ENCODE measurements around the gene OR1I1.
"Not testable (repeated sequence)": the region's sequence is repeated elsewhere in the genome, so short reads cannot be mapped to it uniquely, and the experiment has no call there.

OR1I1 gene

DNA sequence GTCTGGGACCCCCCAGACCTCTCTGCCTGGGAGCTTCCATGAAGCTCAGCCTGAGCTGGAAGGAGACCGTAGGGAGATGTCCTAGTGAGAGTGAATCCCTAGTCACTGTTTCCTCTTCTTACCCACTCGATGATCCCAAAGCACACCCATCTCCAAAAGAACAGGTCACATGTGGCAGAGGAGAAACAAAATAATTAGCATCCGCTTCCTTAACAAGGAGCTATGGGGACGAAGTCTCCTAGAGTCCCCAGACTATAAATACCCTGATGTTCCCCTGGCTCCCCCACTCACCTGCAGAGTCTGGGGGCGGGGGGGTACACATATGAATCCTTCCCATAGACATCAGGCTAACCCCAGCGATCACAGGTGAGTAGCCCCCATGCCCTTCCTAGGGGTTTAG lies at the start of gene OR1I1:
OR1I1 (plus strand) TSS at position 301 of the 400 bp plus-strand sequence. CDS start 4,855 bp downstream, outside the sequence.
- DNase-seq (ENCODE audit: low read depth, low spot score): no peak

- no peak for DNase-seq (ENCODE audit: low read depth, low spot score)
These were observed 46.2 kb upstream of the OR1I1 start for GRCh38 chr19:15035795-15036311.

GRCh38 chr19:15037586-15037985 lies 44.4 kb upstream of the OR1I1 start:
- no peak for DNase-seq (ENCODE audit: low read depth, low spot score)

DNA sequence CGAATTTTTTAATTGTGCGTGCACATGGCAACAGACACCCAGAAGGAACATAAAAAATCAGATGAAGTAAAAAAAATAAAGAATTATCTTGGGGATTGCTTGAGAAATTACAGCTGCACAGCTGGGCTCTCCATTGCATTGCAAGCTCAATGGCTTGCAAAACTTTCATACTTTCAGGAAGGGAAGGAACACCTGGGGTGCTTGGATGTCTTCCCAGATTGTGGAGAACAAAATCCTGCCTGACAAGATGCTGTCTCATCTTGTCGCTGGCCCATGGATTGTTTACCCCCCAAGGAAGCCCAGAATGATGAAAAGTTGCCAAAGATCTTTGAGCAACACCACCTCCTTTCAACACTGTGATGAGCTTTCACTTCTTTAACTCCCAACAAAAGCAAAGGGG lies 43.7 kb upstream of the OR1I1 start:
- peak; percentile 34 for DNase-seq (ENCODE audit: low read depth, low spot score)

DNA sequence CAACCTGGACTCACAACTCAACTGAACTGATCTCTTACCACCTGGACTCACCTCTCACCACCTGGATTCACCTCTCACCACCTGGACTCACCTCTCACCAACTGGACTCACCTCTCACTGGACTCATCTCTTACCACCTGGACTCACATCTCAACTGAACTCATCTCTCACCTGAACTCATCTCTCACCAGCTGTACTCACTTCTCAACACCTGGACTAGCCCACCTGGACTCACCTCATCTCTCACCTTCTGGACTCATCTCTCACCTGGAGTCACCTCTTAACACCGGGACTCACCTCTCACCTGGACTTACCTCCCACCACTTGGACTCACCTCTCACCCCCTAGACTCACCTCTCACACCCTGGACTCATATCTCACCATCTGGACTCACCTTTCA lies 40.0 kb upstream of the OR1I1 start:
- no peak for DNase-seq (ENCODE audit: low read depth, low spot score)

- no peak for DNase-seq (ENCODE audit: low read depth, low spot score)
These were observed 39.2 kb upstream of the OR1I1 start for GRCh38 chr19:15042826-15043225.

- DNase-seq (ENCODE audit: low read depth, low spot score): no peak
These were observed 36.5 kb upstream of the OR1I1 start for GRCh38 chr19:15045506-15045905.

GRCh38 chr19:15047680-15048079 lies 34.3 kb upstream of the OR1I1 start:
- no peak for DNase-seq (ENCODE audit: low read depth, low spot score)

- no peak for DNase-seq (ENCODE audit: low read depth, low spot score)
These were observed 33.9 kb upstream of the OR1I1 start for GRCh38 chr19:15048128-15048527.

- DNase-seq (ENCODE audit: low read depth, low spot score): no peak
These were observed 33.0 kb upstream of the OR1I1 start, which contains the start of gene CASP14 for GRCh38 chr19:15048885-15049541. Gene CASP14, plus strand, starts transcription at chr19:15049480. Its CDS starts 2,772 bp downstream, at chr19:15052252.

GRCh38 chr19:15050639-15051038 lies 31.4 kb upstream of the OR1I1 start:
- no peak for DNase-seq (ENCODE audit: low read depth, low spot score)

GRCh38 chr19:15062036-15062435 lies 20.0 kb upstream of the OR1I1 start:
- no peak for DNase-seq (ENCODE audit: low read depth, low spot score)

- not testable (repeated sequence) for DNase-seq (ENCODE audit: low read depth, low spot score)
These were observed 11.6 kb upstream of the OR1I1 start for GRCh38 chr19:15070386-15070785.

DNA sequence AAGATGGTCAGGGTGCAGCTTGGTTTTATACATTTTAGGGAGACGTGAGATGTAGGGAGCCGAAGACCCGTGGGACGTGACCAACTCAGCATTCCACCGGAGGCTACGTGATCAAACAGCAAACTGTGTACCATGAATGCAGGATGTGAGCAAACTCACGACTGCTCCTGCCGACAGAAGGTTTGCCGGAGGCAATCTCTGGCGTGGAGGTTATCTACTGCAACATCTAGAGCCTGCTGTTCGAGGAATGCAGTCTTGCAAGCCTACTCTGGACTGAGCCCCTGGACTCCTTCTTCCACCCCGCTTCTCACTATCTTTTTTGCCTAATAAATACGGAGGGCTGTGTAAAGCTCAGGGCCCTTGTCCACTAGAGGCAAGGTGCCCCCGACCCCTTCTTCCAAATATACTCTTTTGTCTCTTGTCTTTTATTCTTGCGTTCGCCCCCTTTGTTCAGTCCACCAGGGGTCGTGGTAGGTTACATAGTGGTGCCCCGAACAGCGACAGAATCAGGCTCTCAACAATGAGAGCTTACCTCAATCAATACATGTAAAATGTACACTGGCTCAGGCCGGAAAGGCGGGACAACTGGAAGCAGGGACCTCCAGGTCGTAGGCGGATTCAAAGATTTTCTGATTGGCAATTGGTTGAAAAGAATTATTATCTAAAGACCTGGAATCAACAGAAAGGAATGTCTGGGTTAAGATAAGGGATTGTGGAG lies 8.9 kb upstream of the OR1I1 start:
- no peak for DNase-seq (ENCODE audit: low read depth, low spot score)

- DNase-seq (ENCODE audit: low read depth, low spot score): no peak
These were observed 7.6 kb upstream of the OR1I1 start for GRCh38 chr19:15074371-15074770.

DNA sequence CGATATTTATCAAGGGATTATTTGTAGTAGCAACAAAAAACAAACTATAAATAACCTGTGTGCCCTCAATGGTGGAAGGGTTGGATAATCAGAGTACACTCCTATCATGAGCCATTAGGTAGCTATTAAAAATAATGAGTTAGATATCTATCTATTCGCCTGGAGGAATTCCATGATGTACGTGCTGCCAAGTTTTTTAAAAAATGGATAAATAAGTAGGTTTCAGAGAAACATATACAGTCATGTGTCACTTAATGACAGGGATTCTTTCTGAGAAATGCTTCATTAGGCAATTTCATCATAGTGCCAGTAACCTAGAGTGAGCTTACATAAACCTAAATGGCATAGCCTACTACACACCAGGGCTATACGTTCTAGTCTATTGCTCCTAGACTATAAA lies 6.2 kb upstream of the OR1I1 start:
- no peak for DNase-seq (ENCODE audit: low read depth, low spot score)

DNA sequence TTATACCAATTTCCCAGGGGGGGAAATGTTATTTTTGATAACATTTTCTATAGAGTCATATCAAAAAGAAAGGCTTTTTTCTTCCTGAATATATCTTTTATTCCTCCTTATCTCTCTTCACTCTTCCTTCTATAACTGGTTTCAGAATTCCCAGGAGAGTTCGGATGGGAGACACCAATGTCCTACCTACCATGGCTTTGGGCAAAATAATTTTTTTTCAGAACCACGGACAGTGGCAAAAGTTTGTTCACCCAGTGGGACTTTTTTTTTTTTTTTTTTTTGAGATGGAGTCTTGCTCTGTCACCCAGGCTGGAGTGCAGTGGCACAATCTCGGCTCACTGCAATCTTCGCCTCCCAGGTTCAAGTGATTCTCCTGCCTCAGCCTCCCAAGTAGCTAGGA lies 2.0 kb upstream of the OR1I1 start:
- DNase-seq (ENCODE audit: low read depth, low spot score): not testable (repeated sequence)

GRCh38 chr19:15087182-15087581 lies 5.2 kb downstream of the OR1I1 start:
- no peak for DNase-seq (ENCODE audit: low read depth, low spot score)

DNA sequence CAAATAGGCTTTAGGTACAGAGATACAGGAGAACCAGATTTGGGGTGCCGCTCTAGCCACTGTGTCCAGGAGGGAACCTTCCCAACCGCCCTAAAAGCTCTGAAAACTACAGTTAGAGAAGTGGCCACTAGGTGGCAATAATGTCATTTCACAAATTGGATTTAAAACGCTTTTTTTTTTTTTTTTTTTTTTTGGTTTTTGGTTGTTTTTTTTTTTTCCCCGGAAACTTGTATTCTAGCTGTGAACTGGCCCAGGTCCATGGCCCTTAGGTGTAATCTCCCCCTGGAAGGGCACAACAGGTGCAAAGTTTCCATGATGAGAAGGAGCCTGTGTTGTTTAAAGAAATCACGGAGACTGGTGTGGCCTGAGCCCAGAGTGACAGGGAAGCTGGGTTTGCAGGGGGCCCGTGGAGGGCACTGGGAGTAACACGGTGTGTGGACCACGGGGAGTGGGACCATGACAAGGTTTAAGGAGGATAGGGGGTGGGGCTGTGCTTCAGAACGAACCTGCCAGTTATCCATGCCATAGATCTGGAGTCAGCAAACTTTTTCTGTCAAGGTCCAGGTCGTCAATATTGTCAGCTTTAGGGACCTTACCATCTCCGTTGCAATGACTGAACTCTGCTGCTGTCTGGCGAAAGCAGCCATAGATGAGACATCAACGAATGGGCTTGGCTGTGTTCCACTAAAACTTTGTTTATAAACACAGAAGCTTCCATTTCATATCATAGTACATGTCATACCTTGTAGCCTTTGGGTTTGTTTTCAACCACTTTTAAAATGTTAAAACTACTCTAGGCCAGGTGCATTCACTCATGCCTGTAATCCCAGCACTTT lies 10.1 kb downstream of the OR1I1 start:
- no peak for DNase-seq (ENCODE audit: low read depth, low spot score)

- DNase-seq (ENCODE audit: low read depth, low spot score): no peak
These were observed 11.0 kb downstream of the OR1I1 start for GRCh38 chr19:15093001-15093400.

DNA sequence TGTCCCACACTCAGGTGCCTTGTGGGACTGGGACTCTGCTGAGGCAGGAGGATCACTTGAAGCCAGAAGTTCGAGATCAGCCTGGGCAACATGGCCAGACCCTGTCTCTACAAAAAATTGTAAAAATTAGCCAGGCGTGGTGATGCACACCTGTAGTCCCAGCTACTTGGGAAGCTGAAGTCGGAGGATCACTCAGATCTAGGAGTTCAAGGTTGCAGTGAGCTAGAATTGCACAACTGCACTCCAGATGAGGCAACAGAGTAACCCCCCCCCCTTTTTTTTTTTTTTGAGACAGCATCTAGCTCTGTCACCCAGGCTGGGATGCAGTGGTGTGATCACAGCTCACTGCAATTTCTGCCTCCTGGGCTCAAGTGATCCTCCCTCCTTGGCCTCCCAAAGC lies 14.2 kb downstream of the OR1I1 start:
- no peak for DNase-seq (ENCODE audit: low read depth, low spot score)

DNA sequence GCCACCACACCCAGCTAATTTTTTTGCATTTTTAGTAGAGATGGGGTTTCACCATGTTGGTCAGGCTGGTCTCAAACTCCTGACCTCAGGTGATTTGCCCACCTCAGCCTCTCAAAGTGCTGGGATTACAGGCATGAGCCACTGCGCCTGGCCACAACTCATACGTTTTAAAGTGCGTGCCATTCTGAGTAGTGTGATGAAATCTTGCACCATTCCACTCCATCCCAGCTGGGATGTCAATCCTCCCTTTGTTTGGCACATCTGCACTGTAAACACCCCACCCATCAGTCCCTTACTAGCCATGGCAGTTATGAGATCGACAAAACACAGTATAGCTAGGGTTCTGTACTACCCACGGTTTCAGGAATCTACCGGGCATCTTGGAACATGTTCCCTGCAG lies 16.0 kb downstream of the OR1I1 start:
- not testable (repeated sequence) for DNase-seq (ENCODE audit: low read depth, low spot score)
